GM21390 (cell line): ENCODE results near the gene GLUL.
"Not testable (repeated sequence)": the region's sequence is repeated elsewhere in the genome, so short reads cannot be mapped to it uniquely, and the experiment has no call there.

ENCODE experiments used
- ATAC-seq: cut with Tn5 transposase; IDR thresholded peaks from one replicate; pipeline ENCODE4 v1.9.1; 2021; ENCODE audit not compliant: unreplicated experiment

Gene GLUL

DNA sequence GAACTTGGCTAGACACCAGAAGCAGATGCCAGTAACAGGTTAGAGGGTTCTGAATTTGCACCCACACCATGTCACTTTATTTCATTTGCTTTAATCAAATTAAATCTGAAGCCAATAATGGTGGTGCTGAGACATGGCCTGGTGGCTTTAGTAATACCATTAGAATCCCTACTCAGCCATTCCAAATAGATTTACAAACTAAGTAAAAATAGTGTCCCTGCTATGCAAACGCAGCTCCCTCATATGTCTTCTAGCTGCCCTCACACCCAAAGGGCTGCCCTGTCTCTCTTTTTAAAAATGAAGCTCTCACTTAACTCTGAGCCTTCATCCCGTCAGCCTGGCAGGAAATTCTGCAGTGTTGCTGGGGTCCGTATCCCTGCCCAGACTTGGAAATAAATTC, 21.1 kb downstream of the GLUL start:
- no peak for ATAC-seq

GRCh38 chr1:182368903-182369302, 22.7 kb downstream of the GLUL start:
- ATAC-seq, result no peak

DNA sequence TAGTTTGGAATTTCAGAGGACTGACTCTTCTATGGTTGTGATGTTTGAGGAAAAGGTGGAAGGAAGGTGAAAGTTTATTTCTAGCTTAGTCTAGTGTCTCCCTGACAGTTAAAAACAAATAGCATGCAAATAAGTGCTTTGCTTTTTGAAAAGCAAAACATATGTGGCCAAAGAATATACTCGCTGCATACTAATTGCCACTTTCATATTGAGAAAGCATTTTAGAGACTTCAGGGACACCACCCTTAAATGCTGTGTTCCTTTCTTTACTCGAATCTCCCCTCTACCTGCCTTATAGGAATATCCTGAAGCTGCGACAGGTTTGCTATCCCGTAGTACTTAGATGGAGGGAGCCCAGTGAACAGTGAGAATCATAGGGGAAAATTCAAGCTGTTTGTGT, 23.2 kb downstream of the GLUL start:
- no peak for ATAC-seq

DNA sequence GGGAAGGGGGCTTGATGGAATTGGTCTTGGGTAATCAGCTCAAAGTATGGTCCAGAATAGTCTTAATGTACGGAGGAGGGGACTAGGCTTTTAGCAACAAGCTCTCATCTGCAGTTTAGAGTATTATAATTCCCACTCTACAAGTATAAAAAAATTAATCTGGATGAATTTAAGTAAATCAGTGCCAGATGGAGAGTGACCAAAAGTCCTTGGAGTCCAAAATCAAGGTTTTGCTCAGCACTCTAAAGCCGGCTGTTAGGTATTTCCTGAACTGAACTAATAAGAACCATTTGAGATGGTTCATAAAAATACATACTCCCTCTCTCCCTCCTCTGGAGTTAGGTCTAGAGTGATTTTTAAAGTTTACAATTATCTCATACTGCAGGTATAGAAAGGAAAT, 23.7 kb downstream of the GLUL start:
- no peak for ATAC-seq

DNA sequence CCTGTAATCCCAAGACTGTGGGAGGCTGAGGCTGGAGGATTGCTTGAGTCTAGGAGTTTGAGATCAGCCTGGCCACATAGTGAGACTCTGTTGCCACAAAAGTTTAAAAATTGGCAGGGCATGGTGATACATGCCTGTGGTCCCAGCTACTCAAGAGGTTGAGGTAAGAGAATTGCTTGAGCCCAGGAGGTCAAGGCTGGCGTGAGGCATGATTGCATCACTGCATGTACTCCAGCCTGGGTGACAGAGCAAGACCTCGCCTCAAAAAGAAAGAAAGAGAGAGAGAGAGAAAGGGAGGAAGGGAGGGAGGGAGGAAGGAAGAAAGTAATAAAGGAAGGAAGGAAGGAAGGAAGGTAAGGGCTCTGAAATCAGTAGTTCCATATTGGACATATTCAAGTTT, 25.0 kb downstream of the GLUL start:
- no peak for ATAC-seq

GRCh38 chr1:182359645-182360044, 31.9 kb downstream of the GLUL start:
- ATAC-seq, result no peak

- no peak for ATAC-seq
Measured at GRCh38 chr1:182357913-182358312, 33.7 kb downstream of the GLUL start.

DNA sequence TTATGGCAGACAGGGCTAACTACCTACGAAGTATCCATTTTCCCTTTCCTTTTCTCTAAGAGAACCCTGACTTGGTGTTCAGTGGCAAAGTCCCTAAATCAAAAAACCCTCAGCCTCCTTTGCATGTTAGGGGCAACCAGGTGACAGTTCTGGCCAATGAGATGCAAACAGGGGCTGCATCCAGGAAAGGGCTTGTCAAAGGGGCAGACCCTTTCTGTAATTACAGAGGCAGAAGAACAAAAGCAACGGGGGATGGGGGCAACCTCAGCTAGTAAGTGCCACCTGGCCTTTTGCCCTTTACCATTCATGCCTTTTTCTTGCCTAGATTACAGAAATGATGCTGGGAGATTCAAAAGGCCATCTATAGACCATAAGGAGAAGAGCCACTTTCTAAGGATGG, 34.4 kb downstream of the GLUL start:
- no peak for ATAC-seq

GRCh38 chr1:182355723-182356098, 35.9 kb downstream of the GLUL start:
- no peak for ATAC-seq

DNA sequence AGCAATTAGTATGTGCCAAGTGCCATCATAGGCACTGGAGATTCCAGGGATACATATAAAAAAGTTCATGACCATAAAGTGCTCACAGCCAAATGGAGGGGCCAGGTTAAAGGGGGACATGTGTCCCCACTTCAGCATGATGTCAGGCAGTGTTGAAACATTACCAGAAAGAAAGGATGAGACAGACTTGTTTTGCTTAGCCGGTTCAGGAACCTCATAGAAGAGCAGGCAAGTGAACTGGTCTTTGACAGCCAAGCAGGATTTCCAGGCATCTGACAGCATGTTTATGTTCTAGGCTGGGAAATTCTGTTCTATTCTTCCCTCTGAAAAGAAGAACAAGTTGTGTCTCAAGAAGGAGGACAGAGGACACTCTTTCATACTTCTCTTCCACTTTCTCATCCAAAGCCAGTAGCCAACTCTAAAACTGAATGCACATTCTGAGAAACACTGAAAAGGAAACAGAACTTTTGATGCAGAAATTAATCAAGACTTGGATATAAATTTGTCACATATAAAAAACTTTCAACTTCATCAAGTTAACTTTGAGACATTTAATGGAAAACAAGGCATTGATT, 39.7 kb downstream of the GLUL start:
- ATAC-seq, result no peak

DNA sequence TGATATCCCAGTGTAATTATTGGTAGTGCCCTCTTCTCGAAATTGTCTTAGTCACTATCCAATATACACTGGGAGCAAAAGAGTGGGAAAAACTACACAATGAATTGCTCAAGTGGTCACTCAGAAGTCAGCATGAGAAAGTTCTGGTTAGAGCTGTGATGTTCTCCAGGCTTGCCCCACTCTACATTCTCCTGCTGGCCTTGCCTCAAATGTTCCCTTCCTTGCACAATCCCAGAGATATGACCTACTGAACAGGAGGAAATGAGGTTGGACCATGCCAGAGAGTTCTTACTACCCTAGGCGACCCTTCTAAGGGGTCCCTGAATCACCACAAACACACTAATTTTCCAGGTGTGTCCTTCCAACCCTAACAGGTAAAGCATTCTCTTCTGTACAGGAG, 40.8 kb downstream of the GLUL start:
- no peak for ATAC-seq

DNA sequence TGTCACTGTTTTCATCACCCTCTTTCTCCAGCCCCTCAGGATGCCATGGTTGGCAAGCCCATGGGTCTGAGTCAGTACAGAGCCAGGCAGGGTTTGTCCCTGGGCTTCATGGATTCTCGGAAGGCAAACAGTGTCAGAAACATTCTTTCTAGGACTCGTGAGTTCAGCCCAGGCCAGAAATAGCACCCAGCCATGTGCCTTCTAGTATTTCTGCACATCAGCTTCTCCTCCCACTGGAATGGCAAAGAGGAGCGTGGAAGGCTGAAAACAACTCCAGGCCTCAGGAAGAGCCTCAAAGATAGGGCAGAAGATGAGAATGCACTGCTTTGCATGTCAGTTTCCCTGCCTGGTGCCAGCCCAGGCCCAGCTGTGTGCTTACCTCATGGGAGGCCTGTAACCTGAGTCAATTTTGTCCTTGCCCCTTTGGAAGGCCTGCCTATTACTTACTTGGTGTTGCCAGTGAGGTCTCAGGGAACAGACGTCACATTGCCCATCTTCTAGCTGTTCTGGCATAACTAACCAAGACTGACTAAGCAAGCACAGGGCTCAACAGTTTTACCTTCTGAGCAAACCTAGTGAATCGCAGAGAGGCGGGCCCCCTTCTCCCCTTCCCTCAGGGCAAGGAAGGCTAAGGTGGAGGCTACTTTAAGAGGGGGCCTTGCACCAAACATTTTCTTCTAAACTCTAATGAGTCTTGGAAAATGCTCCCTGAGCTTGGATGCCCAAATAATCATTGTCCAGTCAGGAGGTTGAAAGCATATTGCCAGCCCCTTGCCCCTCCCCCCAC, 42.4 kb downstream of the GLUL start:
- no peak for ATAC-seq

DNA sequence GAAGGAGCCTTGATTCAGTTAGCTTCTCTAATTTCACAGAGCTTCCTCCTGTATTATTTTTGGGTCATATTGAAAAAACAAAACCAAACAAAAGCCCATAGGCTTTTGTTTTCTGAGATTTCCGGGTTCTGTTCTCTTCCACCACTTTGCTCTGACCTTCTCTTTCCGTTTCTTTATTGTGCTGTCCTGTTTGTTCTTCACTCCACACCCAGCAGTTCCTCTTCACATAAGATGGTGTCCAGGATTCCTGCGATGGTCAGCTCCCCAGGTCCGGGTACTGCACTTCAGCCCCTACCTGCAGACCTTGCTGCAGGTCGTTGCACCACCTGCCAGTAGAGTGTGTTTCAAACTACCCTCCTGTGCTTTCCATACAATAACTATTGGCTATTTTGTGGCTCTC, 44.6 kb downstream of the GLUL start:
- ATAC-seq, result no peak

- ATAC-seq, result no peak
Measured at GRCh38 chr1:182340233-182341058, 51.1 kb downstream of the GLUL start.

DNA sequence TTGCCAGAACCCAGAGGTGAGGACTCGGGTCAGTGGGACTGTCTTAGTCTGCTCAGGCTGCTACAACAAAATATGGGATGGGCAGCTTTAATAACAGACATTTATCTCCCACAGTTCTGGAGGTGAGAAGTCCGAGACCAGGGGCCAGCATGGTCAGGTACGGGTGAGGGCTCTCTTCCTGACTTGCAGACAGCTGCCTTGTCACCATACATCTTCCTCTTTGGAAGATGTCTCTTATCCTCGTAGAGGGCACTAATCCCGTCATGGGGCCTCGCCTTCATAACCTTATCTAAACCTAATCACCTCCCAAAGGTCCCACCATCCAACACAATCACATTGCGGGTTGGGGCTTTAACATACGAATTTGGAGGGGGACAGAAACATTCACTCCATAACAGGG, 51.9 kb downstream of the GLUL start:
- ATAC-seq, result no peak

- ATAC-seq, result no peak
Measured at GRCh38 chr1:182338806-182339370, 52.7 kb downstream of the GLUL start.

GRCh38 chr1:182337736-182338571, 53.6 kb downstream of the GLUL start:
- no peak for ATAC-seq

DNA sequence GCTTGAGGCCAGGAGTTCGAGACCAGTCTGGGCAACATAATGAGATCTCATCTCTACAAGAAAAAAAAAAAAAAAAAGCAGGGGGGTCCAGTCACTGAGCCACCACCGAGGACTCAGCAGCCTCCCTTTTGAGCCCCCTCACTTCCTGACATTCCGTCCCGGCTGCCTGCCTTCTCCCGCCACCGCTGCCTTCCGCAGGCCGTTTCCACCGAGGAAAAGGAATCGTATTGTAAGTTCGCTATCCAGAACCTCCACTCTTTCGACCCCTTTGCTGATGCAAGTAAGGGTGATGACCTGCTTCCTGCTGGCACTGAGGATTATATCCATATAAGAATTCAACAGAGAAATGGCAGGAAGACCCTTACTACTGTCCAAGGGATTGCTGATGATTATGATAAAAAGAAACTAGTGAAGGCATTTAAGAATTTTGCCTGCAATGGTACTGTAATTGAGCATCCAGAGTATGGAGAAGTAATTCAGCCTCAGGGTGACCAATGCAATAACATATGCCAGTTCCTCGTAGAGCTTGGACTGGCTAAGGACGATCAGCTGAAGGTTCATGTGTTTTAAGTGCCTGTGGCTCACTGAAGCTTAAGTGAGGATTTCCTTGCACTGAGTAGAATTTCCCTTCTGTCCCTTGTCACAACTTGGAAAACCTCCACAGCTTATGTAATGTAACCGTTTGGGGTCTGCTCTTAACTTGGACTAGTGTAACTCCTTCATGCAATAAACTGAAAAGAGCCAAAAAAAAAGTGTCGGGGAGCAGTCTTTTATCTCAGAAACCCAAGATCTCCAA, 55.6 kb downstream of the GLUL start:
- ATAC-seq, result no peak

DNA sequence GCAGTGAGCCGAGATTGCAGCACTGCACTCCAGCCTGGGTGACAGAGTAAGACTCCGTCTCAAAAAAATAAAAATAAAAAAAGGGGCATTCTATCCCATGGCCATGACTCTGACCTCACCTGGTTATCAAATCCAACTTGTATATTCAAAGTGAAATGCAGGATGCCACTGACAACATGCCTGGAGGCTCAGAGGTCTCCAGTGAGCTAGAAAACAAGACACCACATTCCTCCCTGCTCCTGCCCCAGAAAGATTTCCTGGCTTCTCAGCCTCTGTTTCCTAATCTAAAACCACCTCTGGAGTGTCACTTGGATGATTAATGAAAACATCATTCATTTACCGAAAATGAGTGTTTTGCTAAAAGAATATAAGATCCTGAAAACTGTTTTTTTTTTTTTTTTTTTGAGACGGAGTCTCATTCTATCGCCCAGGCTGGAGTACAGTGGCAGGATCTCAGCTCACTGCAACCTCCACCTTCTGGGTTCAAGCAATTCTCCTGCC, 58.5 kb downstream of the GLUL start:
- not testable (repeated sequence) for ATAC-seq
